GM11168 (cell line): ENCODE results near the gene TMEM175.

Experiments used
- in situ Hi-C: fragments of 300-500 bp; cut with MboI; formaldehyde crosslinking; loops from one replicate; pipeline ENCODE4 v1.12.0; 2022; ENCODE audit warnings: low sequenced_read_pairs; ENCODE audit not compliant: unreplicated experiment

TMEM175 gene

DNA sequence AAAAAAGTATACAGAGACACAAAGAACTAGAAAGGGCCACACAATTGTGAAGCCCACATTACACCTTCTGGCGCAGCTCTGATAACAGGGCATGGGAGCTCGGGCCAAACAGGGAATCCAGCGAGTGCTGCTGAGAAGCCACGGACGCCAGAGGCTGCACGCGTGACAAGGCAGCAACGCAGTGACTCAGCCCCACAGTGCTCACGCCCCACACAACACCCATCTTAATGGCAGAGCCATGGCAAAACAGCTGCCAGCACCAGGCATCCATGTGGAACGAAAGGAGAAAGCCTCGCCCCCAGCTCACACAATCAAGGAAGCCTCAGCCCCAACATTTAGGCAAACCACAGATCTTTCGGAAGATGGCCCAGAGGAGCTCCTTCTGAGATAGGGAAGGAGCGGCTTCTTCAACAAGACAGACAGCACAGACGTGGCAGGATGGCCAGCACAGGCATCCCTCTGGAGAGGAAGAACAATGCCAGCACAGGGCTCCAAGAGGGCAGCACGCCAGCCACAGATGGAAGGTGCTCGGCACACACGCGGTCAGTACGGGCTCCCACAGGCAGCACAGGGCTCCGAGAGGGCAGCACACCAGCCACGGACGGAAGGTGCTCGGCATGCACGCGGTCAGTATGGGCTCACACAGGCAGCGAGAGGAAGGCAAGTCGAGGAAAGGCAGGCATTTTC is 33.2 kb upstream of the TMEM175 start:
- in situ Hi-C loops: no loop called here

GRCh38 chr4:899556-899906 is 32.7 kb upstream of the TMEM175 start:
- in situ Hi-C loops: no loop called here

DNA sequence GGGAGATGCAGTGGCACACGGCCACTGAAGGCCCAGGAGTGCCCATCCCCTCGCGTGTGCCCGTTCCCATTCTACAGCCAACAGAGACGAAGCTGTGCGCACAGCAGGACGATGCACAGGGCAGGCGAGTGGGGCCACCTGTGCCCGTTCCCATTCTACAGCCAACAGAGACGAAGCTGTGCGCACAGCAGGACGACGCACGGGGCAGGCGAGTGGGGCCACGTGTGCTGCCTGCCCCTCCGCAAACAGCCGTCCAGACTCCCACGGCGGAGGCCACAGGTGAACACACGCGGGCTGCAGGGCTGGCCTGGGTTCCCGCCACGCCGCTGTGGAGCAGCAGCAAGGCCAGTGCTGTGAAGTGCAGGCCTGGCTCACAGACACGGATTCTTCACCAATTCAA is 32.2 kb upstream of the TMEM175 start:
- in situ Hi-C loops: no loop called here

- in situ Hi-C loops: no loop called here
These were observed 31.5 kb upstream of the TMEM175 start for GRCh38 chr4:900721-901120.

- in situ Hi-C loops: no loop called here
These were observed 30.9 kb upstream of the TMEM175 start for GRCh38 chr4:901192-901910.

- in situ Hi-C loops: no loop called here
These were observed 28.9 kb upstream of the TMEM175 start for GRCh38 chr4:903066-904046.

DNA sequence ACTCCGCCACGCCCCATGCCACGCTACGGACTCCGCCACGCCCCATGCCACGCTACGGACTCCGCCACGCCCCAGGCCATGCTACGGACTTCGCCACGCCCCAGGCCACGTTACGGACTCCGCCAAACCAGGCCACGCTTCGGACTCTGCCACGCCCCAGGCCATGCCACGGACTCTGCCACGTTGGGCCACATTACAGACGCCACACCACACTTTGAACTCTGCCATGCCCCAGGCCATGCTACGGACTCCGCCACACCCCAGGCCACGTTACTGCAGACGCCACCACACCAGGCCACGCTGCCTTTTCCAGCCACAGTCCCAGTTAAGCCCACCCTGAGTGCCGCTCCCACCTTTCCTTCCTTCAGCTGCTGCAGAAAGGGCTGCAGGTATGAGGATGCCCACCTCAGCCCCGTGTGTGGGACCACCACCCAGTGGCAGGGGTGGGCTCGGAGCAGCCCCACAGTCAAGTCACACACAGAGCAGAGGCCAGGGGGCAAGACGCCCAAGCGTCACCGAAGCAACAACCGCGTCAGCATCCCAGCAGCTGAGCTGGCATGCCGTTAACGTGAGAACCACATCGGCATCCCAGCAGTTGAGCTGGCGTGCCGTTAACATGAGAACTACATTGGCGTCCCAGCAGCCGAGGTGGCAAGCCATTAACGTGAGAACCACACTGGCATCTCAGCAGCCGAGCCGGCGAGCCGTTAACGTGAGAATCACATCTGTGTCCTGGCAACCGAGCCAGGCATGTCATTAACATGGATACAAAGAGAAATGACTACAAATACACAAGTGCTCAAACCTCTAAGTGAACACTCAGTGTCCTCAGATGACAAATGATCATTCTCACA is 26.5 kb upstream of the TMEM175 start:
- in situ Hi-C loops: no loop called here

GRCh38 chr4:906339-907102 is 25.7 kb upstream of the TMEM175 start:
- in situ Hi-C loops: no loop called here

DNA sequence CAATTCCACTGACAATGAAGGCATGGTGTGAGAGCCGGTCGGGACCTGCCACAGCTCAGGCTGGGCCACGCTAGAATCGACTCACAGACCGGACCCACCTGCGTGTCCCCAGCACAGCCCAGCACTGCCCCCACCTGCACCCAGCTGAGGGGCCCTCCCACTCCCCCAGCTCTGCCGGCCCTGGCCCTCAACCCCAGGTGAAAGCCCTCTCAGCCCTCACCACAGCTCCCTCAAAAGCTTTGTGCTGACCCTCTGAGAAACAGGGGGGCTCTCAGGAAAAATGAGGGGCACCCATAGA is 25.2 kb upstream of the TMEM175 start:
- in situ Hi-C loops: no loop called here

- in situ Hi-C loops: no loop called here
These were observed 24.4 kb upstream of the TMEM175 start for GRCh38 chr4:907691-908425.

DNA sequence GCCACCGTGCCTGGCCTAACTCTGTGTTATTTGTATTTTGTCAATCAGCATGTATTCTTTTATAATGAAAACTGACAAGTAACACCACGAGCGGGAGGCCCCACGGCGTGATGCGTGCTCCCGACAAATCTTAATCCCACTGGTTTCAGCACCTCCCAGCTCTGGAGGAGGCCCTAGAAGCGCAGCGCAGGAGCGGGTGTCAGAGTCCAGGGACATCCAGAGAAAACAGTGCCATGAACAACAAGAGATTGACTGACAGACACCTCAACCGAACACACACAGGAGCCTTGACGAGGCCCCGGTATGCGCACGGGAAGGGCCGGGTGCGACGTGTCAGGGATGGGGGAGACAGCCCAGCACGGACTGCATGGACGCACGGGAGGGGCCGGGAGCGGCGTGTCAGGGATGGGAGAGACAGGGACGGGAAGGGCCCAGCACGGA is 23.1 kb upstream of the TMEM175 start:
- in situ Hi-C loops: no loop called here

- in situ Hi-C loops: no loop called here
These were observed 22.4 kb upstream of the TMEM175 start for GRCh38 chr4:909821-910220.

DNA sequence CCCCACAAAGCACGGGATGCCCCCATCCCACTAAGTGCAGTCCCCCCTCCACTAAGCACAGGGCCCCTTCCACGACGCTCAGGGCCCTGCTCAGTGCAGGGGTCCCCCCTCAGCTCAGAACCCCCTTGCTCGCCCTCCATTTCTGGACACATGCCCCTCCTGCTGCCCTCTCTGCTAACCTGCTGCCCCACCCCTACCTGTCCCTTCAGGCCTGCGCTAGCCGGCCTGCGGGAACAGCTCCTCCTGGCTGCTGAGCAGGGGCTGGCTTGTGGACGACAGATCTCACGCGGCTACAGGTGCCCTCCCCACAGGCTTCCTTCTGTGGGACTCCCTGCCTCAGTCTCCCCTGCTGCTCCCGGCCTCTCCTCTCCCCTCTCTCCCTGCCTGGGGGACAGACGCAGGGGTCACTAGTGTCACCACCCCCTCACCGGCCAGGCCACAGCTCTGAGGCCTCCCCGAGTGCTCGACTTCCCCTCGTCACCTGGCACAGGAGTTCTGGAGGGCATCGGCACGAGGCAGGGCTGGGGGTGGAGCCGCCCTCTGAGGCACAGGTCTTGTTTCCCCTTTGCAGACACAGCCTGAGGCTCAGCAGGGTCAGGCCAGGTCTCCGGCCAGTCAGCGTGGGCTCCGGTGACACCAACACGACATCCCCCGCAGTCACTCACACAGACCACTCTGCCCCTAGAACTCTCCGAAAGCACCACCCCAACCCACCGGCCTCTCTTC is 21.7 kb upstream of the TMEM175 start:
- in situ Hi-C loops: no loop called here

DNA sequence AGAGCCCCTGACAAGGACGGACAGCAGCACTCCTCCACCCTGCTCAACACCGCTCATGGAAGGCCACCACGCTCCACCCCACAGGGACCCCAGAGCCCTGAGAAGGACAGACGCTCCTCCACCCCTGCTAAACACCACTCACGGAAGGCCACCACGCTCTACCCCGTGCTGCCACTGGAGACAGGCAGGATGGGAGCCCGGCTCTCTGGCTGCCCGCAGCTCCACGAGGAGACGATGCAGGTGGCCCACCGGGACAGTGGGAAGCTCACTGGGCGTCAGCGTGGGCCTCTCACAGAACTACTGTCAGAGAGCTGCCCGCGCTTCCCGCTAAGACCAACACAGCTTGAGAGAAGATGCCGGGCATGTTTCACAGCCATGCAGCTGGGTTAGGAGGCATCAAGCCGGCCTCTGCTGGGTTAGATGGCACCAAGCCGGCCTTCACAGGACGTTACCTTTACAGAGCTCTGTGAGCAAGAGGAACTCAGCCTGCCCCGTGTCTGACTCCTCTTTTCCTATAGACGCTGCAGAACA is 21.0 kb upstream of the TMEM175 start:
- in situ Hi-C loops: no loop called here

DNA sequence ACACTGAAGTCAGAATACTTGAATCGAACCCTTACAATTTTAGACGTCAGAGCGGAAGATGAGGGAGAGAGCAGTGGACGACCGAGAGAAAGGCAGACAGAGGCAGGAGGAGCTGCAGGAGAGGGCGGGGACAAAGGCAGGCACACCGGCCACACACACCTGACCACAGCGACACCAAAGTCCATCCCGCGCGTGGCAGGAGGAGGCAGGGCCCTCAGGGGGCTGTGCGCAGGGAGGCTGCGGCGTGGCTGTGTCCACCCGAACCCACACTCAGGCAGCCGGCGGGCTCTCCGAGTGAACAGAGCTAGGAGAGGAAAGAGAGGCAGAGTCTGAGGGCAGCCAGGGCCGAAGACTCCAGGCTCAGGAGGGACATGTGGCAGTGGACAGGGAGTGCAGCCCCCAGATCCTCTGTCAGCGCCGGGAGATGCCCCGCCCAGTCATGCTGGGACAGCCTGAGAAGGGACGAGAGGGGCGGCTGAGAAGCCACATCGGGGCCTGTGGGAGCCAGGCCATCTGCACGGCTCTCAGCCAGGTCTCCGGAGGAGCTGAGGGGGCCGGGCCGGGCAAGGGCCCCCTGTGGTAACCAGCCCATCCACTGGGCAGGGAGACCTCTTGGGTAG is 20.3 kb upstream of the TMEM175 start:
- in situ Hi-C loops: no loop called here

DNA sequence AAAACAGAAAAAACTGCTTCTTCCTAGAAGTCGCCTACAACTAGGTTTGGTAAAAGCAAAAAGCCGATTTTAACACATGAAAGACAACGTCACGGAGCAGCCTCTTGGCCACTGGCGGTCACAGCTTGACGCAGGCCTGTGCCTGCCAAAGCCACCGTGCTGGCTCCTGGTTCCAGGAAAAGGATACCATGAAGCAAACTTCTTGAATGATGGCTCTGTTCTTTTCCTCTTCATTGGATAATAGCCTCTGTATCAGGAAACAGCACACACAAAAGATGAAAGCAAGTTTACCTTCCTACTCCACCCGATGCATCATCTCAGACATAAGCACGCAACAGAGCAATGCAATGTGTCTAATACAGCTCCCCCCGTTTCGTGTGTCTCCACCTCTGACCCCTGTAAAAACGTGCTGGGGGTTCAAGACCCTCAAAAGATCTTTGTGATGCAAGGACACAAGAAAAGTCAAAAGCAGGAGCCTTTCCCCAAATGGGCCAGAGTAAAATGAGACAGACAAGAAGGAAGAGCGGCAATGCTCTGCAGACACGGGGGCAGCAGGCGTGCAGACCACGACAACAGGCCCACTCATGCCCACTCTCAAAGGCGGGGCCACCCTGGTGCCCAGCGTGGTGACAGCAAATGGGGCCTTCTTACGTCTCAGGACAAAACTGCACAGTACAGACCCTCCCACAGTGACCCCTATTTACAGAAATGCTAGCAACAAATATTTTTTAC is 19.5 kb upstream of the TMEM175 start:
- in situ Hi-C loops: no loop called here

GRCh38 chr4:913280-913618 is 19.0 kb upstream of the TMEM175 start:
- in situ Hi-C loops: no loop called here
